Neural crest cell (in vitro differentiated cells): ENCODE data around the gene ADCY4. TPM values are rescaled to one million over a fixed set of nuclear protein-coding genes. Genes with fewer than 3 reads are reported as not detected.

ENCODE experiments used
- DNase-seq: peaks from one replicate; pipeline ENCODE4 v3.0.0; 2021; ENCODE audit warnings: low read depth, mixed read lengths, low spot score
- H3K27ac Mint-ChIP-seq: one replicate; pipeline ENCODE4 v1.8.0; 2021; ENCODE audit warnings: mild to moderate bottlenecking, mixed read lengths; ENCODE audit not compliant: unreplicated experiment
- H3K27me3 Mint-ChIP-seq: 2 replicates; pipeline ENCODE4 v1.8.0; 2021; ENCODE audit warnings: low read depth, mild to moderate bottlenecking, mixed read lengths
- H3K36me3 Mint-ChIP-seq: 2 replicates; pipeline ENCODE4 v1.8.0; 2021; ENCODE audit warnings: low read depth, mild to moderate bottlenecking, mixed read lengths
- H3K4me1 Mint-ChIP-seq: 2 replicates; pipeline ENCODE4 v1.8.0; 2021; ENCODE audit warnings: mixed read lengths
- H3K4me3 Mint-ChIP-seq: one replicate; pipeline ENCODE4 v1.8.0; 2021; ENCODE audit warnings: mild to moderate bottlenecking, mixed read lengths
- H3K9me3 Mint-ChIP-seq: 2 replicates; pipeline ENCODE4 v1.8.0; 2021; ENCODE audit warnings: mixed read lengths
- CTCF ChIP-seq: fragments of 200-600 bp; sonication (generic); conservative IDR thresholded peaks from 2 replicates; pipeline ENCODE4 v1.5.0; 2021; ENCODE audit warnings: antibody characterized with exemption, mild to moderate bottlenecking
- total RNA-seq: library from RNA; stranded (reverse); gene quantifications from 2 replicates; pipeline ENCODE4 v1.2.1, GENCODE V29; 2021

ADCY4 gene
- total RNA-seq, 1 donor from 2014 or later: 0.49 TPM

- peaks cover 27% of the 10 kb centered on the region for H3K4me1 Mint-ChIP-seq
- H3K4me3 Mint-ChIP-seq: peak overlapping the region; percentile 93
- peak; percentile 87 for TF ChIP-seq CTCF
- no peaks in the 10 kb centered on the region for H3K9me3 Mint-ChIP-seq
- H3K36me3 Mint-ChIP-seq: no peaks in the 10 kb centered on the region
- DNase-seq: peak; percentile 78
- peaks cover 46% of the 10 kb centered on the region for H3K27me3 Mint-ChIP-seq
- H3K27ac Mint-ChIP-seq: peak overlapping the region; percentile 62
Observed at GRCh38 chr14:24365600-24366412, 30.9 kb upstream of the ADCY4 start.

GRCh38 chr14:24364841-24365240, 30.0 kb upstream of the ADCY4 start:
- no peaks in the 10 kb centered on the region for H3K36me3 Mint-ChIP-seq
- DNase-seq: no peak
- no peak overlapping the region for H3K27ac Mint-ChIP-seq
- no peaks in the 10 kb centered on the region for H3K9me3 Mint-ChIP-seq
- peaks cover 27% of the 10 kb centered on the region for H3K4me1 Mint-ChIP-seq
- no peak for TF ChIP-seq CTCF
- H3K4me3 Mint-ChIP-seq: no peak overlapping the region
- H3K27me3 Mint-ChIP-seq: peaks cover 55% of the 10 kb centered on the region

GRCh38 chr14:24363401-24363800, 28.5 kb upstream of the ADCY4 start:
- H3K27ac Mint-ChIP-seq: no peak overlapping the region
- H3K4me1 Mint-ChIP-seq: peaks cover 23% of the 10 kb centered on the region
- peaks cover 59% of the 10 kb centered on the region for H3K27me3 Mint-ChIP-seq
- H3K36me3 Mint-ChIP-seq: no peaks in the 10 kb centered on the region
- DNase-seq: no peak
- TF ChIP-seq CTCF: no peak
- H3K9me3 Mint-ChIP-seq: no peaks in the 10 kb centered on the region
- H3K4me3 Mint-ChIP-seq: no peak overlapping the region

GRCh38 chr14:24362241-24362960, 27.5 kb upstream of the ADCY4 start:
- no peak for DNase-seq
- peaks cover 16% of the 10 kb centered on the region for H3K4me1 Mint-ChIP-seq
- H3K4me3 Mint-ChIP-seq: no peak overlapping the region
- H3K9me3 Mint-ChIP-seq: no peaks in the 10 kb centered on the region
- no peak overlapping the region for H3K27ac Mint-ChIP-seq
- no peaks in the 10 kb centered on the region for H3K36me3 Mint-ChIP-seq
- H3K27me3 Mint-ChIP-seq: peaks cover 65% of the 10 kb centered on the region
- no peak for TF ChIP-seq CTCF

- no peak for TF ChIP-seq CTCF
- no peak overlapping the region for H3K27ac Mint-ChIP-seq
- H3K9me3 Mint-ChIP-seq: no peaks in the 10 kb centered on the region
- no peak overlapping the region for H3K4me3 Mint-ChIP-seq
- H3K36me3 Mint-ChIP-seq: no peaks in the 10 kb centered on the region
- H3K4me1 Mint-ChIP-seq: peaks cover 9% of the 10 kb centered on the region
- no peak for DNase-seq
- H3K27me3 Mint-ChIP-seq: peaks cover 61% of the 10 kb centered on the region
Observed at GRCh38 chr14:24361326-24361725, 26.5 kb upstream of the ADCY4 start.
